AG04449 (cell line): Measurements from ENCODE around the gene DLEC1.
A peak's percentile ranks its signal among the peaks of the same experiment; 100 is the strongest.
"Not testable (repeated sequence)": the region's sequence is repeated elsewhere in the genome, so short reads cannot be mapped to it uniquely, and the experiment has no call there.

ENCODE experiments used
- CTCF ChIA-PET: fragments of 350-600 bp; formaldehyde crosslinking; extraction: SDS; loops from one replicate; lab custom pipeline; 2021; ENCODE audit warnings: antibody characterized with exemption; lab: Yijun Ruan, JAX
- POLR2A ChIA-PET: fragments of 400-600, 350-600 bp; formaldehyde crosslinking; extraction: SDS; loops from one replicate; lab custom pipeline; 2020; ENCODE audit warnings: antibody characterized with exemption, inconsistent platforms; lab: Yijun Ruan, JAX
- DNase-seq: peaks from one replicate; pipeline ENCODE4 v3.0.0-alpha.2; 2010; ENCODE audit warnings: low read depth, low spot score
- H3K4me3 ChIP-seq: 2 replicates; pipeline ENCODE4 v1.5.1; 2011; ENCODE audit warnings: low read depth, mild to moderate bottlenecking, control low read depth, low read length
- TF ChIP-seq, protein P1 (sequence below): IDR thresholded peaks from one replicate; pipeline ENCODE4 v1.5.1; 2011; ENCODE audit warnings: mild to moderate bottlenecking, moderate library complexity, low read length, control low read depth, inconsistent platforms; ENCODE audit not compliant: insufficient read depth; ENCODE audit errors: missing control alignments

The DLEC1 gene

DNA sequence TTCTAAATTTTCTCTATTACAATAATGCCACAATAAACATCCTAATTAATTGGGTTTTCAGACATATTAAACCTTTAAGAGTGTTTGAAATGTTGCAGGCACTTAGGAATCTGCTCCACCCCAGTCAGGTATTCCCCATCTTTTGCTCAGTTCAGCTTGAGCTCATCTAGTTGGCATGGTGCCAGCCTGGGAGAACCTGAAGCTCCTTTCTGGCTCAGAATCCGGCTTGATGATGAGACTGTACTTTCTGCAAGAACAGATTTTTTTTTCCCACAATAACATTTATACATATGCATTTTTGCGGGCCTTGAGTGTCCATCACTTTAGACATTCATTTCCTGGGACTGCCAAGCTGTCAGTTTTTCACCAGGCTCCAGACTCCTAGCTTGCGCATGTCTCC, 118.6 kb downstream of the DLEC1 start:
- H3K4me3 ChIP-seq, result no peak overlapping the region
- DNase-seq, result no peak
- TF ChIP-seq, protein P1, sequence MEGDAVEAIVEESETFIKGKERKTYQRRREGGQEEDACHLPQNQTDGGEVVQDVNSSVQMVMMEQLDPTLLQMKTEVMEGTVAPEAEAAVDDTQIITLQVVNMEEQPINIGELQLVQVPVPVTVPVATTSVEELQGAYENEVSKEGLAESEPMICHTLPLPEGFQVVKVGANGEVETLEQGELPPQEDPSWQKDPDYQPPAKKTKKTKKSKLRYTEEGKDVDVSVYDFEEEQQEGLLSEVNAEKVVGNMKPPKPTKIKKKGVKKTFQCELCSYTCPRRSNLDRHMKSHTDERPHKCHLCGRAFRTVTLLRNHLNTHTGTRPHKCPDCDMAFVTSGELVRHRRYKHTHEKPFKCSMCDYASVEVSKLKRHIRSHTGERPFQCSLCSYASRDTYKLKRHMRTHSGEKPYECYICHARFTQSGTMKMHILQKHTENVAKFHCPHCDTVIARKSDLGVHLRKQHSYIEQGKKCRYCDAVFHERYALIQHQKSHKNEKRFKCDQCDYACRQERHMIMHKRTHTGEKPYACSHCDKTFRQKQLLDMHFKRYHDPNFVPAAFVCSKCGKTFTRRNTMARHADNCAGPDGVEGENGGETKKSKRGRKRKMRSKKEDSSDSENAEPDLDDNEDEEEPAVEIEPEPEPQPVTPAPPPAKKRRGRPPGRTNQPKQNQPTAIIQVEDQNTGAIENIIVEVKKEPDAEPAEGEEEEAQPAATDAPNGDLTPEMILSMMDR, result no peak
- ChIA-PET POLR2A (no interaction called here), CTCF (interaction anchor here (1.9 kb wide), 1 partner anchor 189 kb away, joined by 5 read pairs; the partner anchor contains the start of gene XYLB)

DNA sequence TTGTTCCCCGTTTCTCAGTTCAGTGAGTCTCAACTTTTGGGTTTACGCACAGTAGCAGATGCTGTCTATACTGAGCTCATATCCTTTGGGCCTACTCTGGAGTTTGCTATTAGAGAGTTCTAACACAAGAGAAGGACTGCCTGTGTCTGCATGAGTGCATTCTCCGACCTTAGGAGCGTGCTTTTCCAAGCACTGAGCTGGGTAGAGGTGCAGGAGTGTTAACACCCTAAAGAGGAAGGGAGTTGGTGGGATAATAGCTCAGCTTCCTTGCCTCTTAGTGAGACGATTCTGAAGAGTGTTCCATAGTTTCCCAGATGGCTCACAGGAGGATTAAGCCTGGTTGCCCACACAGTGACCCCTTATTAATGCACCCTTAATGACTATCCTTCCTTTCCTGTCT, 119.5 kb downstream of the DLEC1 start:
- TF ChIP-seq, protein P1, result no peak
- no peak overlapping the region for H3K4me3 ChIP-seq
- ChIA-PET CTCF (no interaction called here), POLR2A (no interaction called here)
- no peak for DNase-seq

DNA sequence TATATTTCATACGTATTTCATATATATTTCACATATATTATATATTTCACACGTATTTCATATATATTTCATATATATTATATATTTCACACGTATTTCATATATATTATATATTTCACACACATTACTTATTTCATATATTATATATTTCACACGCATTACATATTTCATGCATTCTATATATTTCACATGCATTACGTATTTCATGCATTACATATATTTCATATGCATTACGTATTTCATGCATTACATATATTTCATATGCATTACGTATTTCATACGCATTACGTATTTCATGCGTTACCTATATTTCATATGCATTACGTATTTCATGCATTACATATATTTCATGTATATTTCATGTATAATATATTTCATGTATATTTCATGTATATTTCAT, 121.7 kb downstream of the DLEC1 start:
- H3K4me3 ChIP-seq, POLR2A ChIA-PET, CTCF ChIA-PET, DNase-seq: not testable (repeated sequence)

DNA sequence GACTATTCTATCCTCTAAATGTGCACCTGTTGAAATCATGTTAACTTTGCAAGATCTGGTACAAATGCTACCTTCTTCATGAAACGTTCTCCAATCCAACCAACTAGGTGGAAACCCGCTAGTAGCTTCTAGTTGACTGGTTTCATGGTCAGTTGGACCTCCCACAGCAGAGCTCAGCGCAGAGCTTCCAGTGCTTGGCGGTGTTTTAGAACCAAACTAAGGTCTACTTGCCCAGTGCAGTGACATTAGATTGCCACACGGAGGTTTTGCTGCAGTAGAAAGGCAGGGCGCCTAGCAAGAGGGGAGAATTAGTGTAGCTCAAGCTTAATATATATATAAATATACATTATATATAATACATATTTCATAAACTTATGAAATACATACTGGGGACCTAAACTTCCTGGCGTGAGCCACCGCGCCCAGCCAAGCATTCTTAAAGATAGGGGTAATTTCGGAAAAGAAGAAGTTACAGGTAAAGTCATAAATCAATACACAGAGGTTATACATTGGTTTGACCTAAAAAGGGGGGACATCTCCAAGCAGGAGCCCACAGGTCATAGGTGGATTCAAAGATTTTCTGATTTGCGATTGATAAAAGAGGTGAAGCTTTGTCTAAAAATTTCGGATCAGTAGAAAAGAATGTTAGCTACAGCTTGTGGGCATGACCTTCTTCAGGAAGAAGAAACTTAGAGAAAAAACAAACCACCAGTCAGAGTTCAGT, 124.3 kb downstream of the DLEC1 start:
- H3K4me3 ChIP-seq, result no peak overlapping the region
- POLR2A ChIA-PET, result interaction anchor here (0.6 kb wide), 1 partner anchor 173 kb away, joined by 5 read pairs; no protein-coding TSS in a partner anchor
- no peak for DNase-seq
- TF ChIP-seq, protein P1, result no peak
- CTCF ChIA-PET, result interaction anchor here (1.0 to 2.3 kb wide), 8 partner anchors 8 to 184 kb away, joined by 3 to 8 read pairs (median 4); partner anchors contain the start of genes ACAA1, MYD88 and XYLB

DNA sequence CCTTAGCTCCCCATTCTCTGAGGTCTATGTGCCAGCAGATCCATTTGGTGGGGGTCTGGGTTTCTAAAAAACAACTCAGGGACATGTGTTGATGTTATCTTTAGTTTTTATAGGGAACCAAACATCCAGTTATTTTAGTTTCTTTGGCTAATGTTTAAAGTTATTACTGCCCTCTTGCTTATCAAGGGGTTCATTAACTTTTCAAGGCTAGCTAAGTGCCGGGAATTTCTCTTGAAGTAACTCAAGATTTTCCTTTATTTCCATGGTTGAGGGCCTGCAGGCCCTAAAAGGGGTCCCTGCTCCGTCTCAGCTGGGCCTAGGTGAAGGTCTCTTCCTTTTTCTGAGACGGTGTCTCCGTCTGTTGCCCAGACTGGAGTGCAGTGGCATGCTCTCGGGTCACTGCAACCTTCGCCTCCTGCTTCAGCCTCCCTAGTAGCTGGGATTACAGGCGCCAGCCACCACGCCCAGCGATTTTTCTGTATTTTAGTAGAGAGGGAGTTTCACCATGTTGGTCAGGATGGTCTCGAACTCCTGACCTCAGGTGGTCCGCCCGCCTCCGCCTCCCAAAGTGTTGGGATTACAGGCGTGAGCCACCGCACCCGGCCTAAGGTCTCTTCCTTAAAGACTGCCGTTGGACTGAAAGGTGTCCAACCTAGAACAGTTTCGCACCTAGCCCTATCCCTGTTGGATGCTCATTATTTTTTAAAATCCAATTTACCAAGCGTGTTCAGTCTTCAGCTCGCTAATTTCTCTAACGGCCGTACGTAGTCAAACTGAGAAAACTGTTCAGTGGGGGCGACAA, 125.0 kb downstream of the DLEC1 start:
- TF ChIP-seq, protein P1, result no peak
- no peak for DNase-seq
- H3K4me3 ChIP-seq, result peak overlapping the region; percentile 79
- ChIA-PET POLR2A (interaction anchor here (0.6 to 2.3 kb wide), 5 partner anchors 11 to 183 kb away, joined by 3 to 24 read pairs (median 5); partner anchors contain the start of genes ACAA1 and XYLB), CTCF (interaction anchor here (1.1 to 2.3 kb wide), 8 partner anchors 8 to 183 kb away, joined by 3 to 8 read pairs (median 4); partner anchors contain the start of genes ACAA1, MYD88 and XYLB)

DNA sequence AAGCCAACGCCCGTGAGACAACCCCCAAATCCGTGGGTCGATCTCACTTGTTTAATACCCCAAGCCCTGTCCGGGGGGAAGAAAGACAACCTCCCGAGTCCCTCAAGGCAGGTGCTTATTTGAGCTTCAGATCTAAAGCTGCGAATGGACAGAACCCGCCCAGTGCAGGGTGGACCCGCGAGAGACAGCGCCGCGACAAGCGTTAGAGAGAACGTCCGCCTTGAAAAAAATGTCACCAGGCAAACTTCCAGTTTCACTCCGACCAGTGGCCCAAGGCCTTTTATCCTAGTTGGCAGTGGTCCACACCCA, 125.6 kb downstream of the DLEC1 start:
- DNase-seq, result no peak
- TF ChIP-seq, protein P1, result no peak
- H3K4me3 ChIP-seq, result peak overlapping the region; percentile 79
- CTCF ChIA-PET, result interaction anchor here (0.9 to 2.3 kb wide), 5 partner anchors 9 to 182 kb away, joined by 3 to 6 read pairs (median 4); partner anchors contain the start of gene XYLB
- POLR2A ChIA-PET, result interaction anchor here (1.0 to 2.3 kb wide), 4 partner anchors 11 to 182 kb away, joined by 3 to 24 read pairs (median 5); partner anchors contain the start of genes ACAA1 and XYLB
